HL-60 (cell line): ENCODE results near the gene SUPT20HL1.

Source experiments
- GABPA ChIP-seq: IDR thresholded peaks from 2 replicates; pipeline ENCODE4 v1.6.1; 2012; ENCODE audit warnings: low read depth
- POLR2AphosphoS5 ChIP-seq: IDR thresholded peaks from 2 replicates; pipeline ENCODE4 v1.6.1; 2012; ENCODE audit warnings: low read depth
- SPI1 ChIP-seq: IDR thresholded peaks from 2 replicates; pipeline ENCODE4 v1.6.1; 2012; ENCODE audit warnings: low read depth, mild to moderate bottlenecking, borderline replicate concordance
- TF ChIP-seq, protein P1 (sequence below): IDR thresholded peaks from one replicate; pipeline ENCODE4 v1.5.1; 2011; ENCODE audit warnings: low read length, control low read depth, inconsistent platforms; ENCODE audit not compliant: insufficient read depth
- TF ChIP-seq, protein P2 (sequence below): IDR thresholded peaks from 2 replicates; pipeline ENCODE4 v1.6.1; 2012; ENCODE audit warnings: low read depth; ENCODE audit not compliant: insufficient replicate concordance

- TF ChIP-seq, protein P1, sequence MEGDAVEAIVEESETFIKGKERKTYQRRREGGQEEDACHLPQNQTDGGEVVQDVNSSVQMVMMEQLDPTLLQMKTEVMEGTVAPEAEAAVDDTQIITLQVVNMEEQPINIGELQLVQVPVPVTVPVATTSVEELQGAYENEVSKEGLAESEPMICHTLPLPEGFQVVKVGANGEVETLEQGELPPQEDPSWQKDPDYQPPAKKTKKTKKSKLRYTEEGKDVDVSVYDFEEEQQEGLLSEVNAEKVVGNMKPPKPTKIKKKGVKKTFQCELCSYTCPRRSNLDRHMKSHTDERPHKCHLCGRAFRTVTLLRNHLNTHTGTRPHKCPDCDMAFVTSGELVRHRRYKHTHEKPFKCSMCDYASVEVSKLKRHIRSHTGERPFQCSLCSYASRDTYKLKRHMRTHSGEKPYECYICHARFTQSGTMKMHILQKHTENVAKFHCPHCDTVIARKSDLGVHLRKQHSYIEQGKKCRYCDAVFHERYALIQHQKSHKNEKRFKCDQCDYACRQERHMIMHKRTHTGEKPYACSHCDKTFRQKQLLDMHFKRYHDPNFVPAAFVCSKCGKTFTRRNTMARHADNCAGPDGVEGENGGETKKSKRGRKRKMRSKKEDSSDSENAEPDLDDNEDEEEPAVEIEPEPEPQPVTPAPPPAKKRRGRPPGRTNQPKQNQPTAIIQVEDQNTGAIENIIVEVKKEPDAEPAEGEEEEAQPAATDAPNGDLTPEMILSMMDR = no peak
- no peak for TF ChIP-seq POLR2AphosphoS5
- TF ChIP-seq, protein P2, sequence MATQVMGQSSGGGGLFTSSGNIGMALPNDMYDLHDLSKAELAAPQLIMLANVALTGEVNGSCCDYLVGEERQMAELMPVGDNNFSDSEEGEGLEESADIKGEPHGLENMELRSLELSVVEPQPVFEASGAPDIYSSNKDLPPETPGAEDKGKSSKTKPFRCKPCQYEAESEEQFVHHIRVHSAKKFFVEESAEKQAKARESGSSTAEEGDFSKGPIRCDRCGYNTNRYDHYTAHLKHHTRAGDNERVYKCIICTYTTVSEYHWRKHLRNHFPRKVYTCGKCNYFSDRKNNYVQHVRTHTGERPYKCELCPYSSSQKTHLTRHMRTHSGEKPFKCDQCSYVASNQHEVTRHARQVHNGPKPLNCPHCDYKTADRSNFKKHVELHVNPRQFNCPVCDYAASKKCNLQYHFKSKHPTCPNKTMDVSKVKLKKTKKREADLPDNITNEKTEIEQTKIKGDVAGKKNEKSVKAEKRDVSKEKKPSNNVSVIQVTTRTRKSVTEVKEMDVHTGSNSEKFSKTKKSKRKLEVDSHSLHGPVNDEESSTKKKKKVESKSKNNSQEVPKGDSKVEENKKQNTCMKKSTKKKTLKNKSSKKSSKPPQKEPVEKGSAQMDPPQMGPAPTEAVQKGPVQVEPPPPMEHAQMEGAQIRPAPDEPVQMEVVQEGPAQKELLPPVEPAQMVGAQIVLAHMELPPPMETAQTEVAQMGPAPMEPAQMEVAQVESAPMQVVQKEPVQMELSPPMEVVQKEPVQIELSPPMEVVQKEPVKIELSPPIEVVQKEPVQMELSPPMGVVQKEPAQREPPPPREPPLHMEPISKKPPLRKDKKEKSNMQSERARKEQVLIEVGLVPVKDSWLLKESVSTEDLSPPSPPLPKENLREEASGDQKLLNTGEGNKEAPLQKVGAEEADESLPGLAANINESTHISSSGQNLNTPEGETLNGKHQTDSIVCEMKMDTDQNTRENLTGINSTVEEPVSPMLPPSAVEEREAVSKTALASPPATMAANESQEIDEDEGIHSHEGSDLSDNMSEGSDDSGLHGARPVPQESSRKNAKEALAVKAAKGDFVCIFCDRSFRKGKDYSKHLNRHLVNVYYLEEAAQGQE = no peak
- no peak for TF ChIP-seq SPI1
- no peak for TF ChIP-seq GABPA
These were observed 24.6 kb upstream of the SUPT20HL1 start for GRCh38 chrX:24335871-24336270.
